ENCODE data around the gene CCT2. TPM values are rescaled to one million over a fixed set of nuclear protein-coding genes. Genes with fewer than 3 reads are reported as not detected.

Gene CCT2
- total and polyA plus RNA-seq, 2 experiments from 2014 or later = 177 to 206 TPM

DNA sequence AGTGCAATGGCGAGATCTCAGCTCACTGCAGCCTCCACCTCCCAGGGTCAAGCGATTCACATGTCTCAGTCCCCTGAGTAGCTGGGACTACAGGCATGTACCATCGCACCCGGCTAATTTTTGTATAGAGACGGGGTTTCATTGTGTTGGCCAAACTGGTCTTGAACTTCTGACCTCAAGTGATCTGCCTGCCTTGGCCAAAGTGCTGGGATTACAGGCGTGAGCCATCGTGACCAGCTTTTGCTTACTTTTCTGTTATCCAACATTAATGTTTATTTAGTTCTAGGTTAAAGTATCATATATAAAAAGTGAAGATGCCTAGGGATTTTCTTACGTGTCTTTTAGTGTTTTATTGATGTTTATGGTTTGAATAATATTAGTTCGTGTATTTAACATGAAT is 28.9 kb upstream of the CCT2 start:
- DNase-seq (ENCODE audit: low spot score) = no peak
- Histone ChIP-seq H3K9me2 (replicated peaks; ENCODE audit: insufficient read depth) (no peaks in the 10 kb centered on the region), H3K79me2 (peaks cover 63% of the 10 kb centered on the region), H3K9me3 (ENCODE audit: low read depth) (no peaks in the 10 kb centered on the region), H2AFZ (no peak overlapping the region), H3K4me2 (no peak overlapping the region), H3K27me3 (no peaks in the 10 kb centered on the region), H4K20me1 (ENCODE audit: insufficient read depth, poor library complexity, severe bottlenecking) (no peaks in the 10 kb centered on the region), H3K36me3 (replicated peaks; ENCODE audit: insufficient read depth, low read depth) (no peaks in the 10 kb centered on the region), H3K4me3 (no peak overlapping the region), H3K4me1 (ENCODE audit: insufficient read depth) (peaks cover 3% of the 10 kb centered on the region), H3K27ac (no peak overlapping the region)
- 74% methylated on average over 9 of the region's 9 CpGs for WGBS (ENCODE audit: low lambda C conversion rate, missing lambda C conversion rate)
- TF ChIP-seq EZH2phosphoT487 (IDR thresholded peaks at IDR 0.05; ENCODE audit: low read depth, severe bottlenecking, unreplicated experiment) (no peak), EZH2 (IDR thresholded peaks at IDR 0.05; ENCODE audit: borderline replicate concordance) (no peak)
- TF ChIP-seq, protein P1, sequence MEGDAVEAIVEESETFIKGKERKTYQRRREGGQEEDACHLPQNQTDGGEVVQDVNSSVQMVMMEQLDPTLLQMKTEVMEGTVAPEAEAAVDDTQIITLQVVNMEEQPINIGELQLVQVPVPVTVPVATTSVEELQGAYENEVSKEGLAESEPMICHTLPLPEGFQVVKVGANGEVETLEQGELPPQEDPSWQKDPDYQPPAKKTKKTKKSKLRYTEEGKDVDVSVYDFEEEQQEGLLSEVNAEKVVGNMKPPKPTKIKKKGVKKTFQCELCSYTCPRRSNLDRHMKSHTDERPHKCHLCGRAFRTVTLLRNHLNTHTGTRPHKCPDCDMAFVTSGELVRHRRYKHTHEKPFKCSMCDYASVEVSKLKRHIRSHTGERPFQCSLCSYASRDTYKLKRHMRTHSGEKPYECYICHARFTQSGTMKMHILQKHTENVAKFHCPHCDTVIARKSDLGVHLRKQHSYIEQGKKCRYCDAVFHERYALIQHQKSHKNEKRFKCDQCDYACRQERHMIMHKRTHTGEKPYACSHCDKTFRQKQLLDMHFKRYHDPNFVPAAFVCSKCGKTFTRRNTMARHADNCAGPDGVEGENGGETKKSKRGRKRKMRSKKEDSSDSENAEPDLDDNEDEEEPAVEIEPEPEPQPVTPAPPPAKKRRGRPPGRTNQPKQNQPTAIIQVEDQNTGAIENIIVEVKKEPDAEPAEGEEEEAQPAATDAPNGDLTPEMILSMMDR (IDR thresholded peaks at IDR 0.05; ENCODE audit: poor library complexity) = no peak

DNA sequence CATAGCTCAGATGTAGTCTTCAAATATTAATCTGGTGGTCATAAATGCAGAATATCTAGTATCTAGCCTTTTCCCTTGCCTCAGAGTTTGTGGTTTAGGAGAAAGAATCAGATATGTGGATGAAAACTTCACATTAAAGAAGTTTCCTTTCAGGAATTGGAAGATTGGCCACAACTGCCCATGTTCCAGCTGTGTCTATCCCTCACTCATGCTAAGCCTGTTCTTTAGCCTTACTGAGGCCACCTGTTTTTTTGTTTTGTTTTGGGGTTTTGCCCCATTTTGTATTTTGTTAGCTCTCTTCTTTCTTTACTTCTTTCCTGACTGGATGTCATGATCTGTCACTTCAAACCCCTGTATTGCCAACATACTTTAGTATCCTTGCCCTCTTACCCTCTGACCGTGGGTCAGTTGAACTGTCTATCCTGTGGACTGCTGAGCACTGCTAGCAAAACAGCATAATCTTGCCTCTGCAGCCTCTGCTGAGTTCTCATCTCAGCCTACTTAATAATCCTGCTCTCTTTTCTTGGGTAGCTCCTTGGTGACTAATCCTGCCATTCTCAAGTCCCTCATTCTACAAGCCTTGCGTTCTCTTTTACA is 22.0 kb upstream of the CCT2 start:
- DNase-seq (ENCODE audit: low spot score) = no peak
- Histone ChIP-seq H2AFZ (no peak overlapping the region), H3K4me2 (no peak overlapping the region), H3K9me2 (replicated peaks; ENCODE audit: insufficient read depth) (no peaks in the 10 kb centered on the region), H4K20me1 (ENCODE audit: insufficient read depth, poor library complexity, severe bottlenecking) (no peaks in the 10 kb centered on the region), H3K36me3 (replicated peaks; ENCODE audit: insufficient read depth, low read depth) (no peaks in the 10 kb centered on the region), H3K27ac (no peak overlapping the region), H3K4me1 (ENCODE audit: insufficient read depth) (no peaks in the 10 kb centered on the region), H3K9me3 (ENCODE audit: low read depth) (no peaks in the 10 kb centered on the region), H3K4me3 (no peak overlapping the region), H3K27me3 (no peaks in the 10 kb centered on the region), H3K79me2 (peaks cover 50% of the 10 kb centered on the region)
- no peak for TF ChIP-seq EZH2 (IDR thresholded peaks at IDR 0.05; ENCODE audit: borderline replicate concordance)
- TF ChIP-seq, protein P1 (IDR thresholded peaks at IDR 0.05; ENCODE audit: poor library complexity) = no peak
- no peak for TF ChIP-seq EZH2phosphoT487 (IDR thresholded peaks at IDR 0.05; ENCODE audit: low read depth, severe bottlenecking, unreplicated experiment)
- WGBS (ENCODE audit: low lambda C conversion rate, missing lambda C conversion rate) = 94% methylated on average over 2 of the region's 2 CpGs

DNA sequence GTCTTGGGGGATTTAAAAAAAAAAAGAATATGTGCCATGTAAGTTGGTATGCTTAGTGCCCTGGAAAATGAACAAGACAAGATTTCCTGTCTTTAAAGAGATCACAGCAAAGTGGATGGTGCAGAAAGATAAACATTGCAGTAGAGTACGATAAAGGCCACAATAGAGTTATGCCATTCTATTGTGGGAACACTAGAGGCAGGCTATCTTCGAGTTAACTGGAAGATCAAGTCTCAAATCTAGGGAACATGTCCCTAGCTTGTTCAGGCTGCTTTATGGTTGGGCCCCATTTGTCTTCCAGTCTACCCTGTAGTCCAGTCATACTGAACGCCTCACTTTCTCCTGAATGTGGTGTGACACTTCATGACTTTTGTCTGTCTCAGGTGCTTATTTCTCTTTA is 18.7 kb upstream of the CCT2 start:
- no peaks in the 10 kb centered on the region for H3K36me3 ChIP-seq (replicated peaks; ENCODE audit: insufficient read depth, low read depth)
- H3K4me3 ChIP-seq = no peak overlapping the region
- H3K9me2 ChIP-seq (replicated peaks; ENCODE audit: insufficient read depth) = no peaks in the 10 kb centered on the region
- H3K9me3 ChIP-seq (ENCODE audit: low read depth) = no peaks in the 10 kb centered on the region
- WGBS (ENCODE audit: low lambda C conversion rate, missing lambda C conversion rate) = 80% methylated on average over 3 of the region's 3 CpGs
- no peak overlapping the region for H3K4me2 ChIP-seq
- peaks cover 28% of the 10 kb centered on the region for H3K79me2 ChIP-seq
- no peaks in the 10 kb centered on the region for H4K20me1 ChIP-seq (ENCODE audit: insufficient read depth, poor library complexity, severe bottlenecking)
- H3K27ac ChIP-seq = no peak overlapping the region
- H3K4me1 ChIP-seq (ENCODE audit: insufficient read depth) = no peaks in the 10 kb centered on the region
- TF ChIP-seq EZH2 (IDR thresholded peaks at IDR 0.05; ENCODE audit: borderline replicate concordance) = no peak
- TF ChIP-seq EZH2phosphoT487 (IDR thresholded peaks at IDR 0.05; ENCODE audit: low read depth, severe bottlenecking, unreplicated experiment) = no peak
- TF ChIP-seq, protein P1 (IDR thresholded peaks at IDR 0.05; ENCODE audit: poor library complexity) = no peak
- no peak overlapping the region for H2AFZ ChIP-seq
- H3K27me3 ChIP-seq = no peaks in the 10 kb centered on the region
- DNase-seq (ENCODE audit: low spot score) = no peak
